ENCODE data around the gene ZDHHC12. TPM values are rescaled to one million over a fixed set of nuclear protein-coding genes. Genes with fewer than 3 reads are reported as not detected.
A peak's percentile ranks its signal among the peaks of the same experiment; 100 is the strongest.

Gene ZDHHC12, protein sequence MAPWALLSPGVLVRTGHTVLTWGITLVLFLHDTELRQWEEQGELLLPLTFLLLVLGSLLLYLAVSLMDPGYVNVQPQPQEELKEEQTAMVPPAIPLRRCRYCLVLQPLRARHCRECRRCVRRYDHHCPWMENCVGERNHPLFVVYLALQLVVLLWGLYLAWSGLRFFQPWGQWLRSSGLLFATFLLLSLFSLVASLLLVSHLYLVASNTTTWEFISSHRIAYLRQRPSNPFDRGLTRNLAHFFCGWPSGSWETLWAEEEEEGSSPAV
- total RNA-seq, result 58.7 and 87.1 TPM in 2 replicates
- polyA plus RNA-seq, result 47.4 and 68.3 TPM in 2 replicates

GRCh38 chr9:128723866-128724743 lies at the start of gene ZDHHC12:
TSS of gene ZDHHC12 (minus strand) at chr9:128724127. CDS start at chr9:128724093, 34 bp downstream.
- TF ChIP-seq, protein P1, sequence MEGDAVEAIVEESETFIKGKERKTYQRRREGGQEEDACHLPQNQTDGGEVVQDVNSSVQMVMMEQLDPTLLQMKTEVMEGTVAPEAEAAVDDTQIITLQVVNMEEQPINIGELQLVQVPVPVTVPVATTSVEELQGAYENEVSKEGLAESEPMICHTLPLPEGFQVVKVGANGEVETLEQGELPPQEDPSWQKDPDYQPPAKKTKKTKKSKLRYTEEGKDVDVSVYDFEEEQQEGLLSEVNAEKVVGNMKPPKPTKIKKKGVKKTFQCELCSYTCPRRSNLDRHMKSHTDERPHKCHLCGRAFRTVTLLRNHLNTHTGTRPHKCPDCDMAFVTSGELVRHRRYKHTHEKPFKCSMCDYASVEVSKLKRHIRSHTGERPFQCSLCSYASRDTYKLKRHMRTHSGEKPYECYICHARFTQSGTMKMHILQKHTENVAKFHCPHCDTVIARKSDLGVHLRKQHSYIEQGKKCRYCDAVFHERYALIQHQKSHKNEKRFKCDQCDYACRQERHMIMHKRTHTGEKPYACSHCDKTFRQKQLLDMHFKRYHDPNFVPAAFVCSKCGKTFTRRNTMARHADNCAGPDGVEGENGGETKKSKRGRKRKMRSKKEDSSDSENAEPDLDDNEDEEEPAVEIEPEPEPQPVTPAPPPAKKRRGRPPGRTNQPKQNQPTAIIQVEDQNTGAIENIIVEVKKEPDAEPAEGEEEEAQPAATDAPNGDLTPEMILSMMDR (IDR thresholded peaks at IDR 0.05; ENCODE audit: low read depth, low read length), result no peak
- no peaks in the 10 kb centered on the region for H3K9me3 ChIP-seq (ENCODE audit: low read depth)
- no peaks in the 10 kb centered on the region for H3K27me3 ChIP-seq
- no peak within 1 kb of the TSS for H3K27ac ChIP-seq
- DNase-seq (ENCODE audit: low read depth in 1 of 2, low spot score in 1 of 2), result peak; percentile 95 to 99
- no peaks in the 10 kb centered on the region for H3K4me1 ChIP-seq (ENCODE audit: low read depth)
- no peaks in the 10 kb centered on the region for H3K36me3 ChIP-seq
- peak within 1 kb of the TSS; percentile 42 for H3K4me3 ChIP-seq

GRCh38 chr9:128773049-128773448 lies 49.1 kb upstream of the ZDHHC12 start:
- no peak for DNase-seq (ENCODE audit: low read depth in 1 of 2, low spot score in 1 of 2)
- H3K4me3 ChIP-seq, result no peak overlapping the region
- H3K27me3 ChIP-seq, result no peaks in the 10 kb centered on the region
- no peaks in the 10 kb centered on the region for H3K36me3 ChIP-seq
- H3K9me3 ChIP-seq (ENCODE audit: low read depth), result no peaks in the 10 kb centered on the region
- H3K4me1 ChIP-seq (ENCODE audit: low read depth), result peaks cover 5% of the 10 kb centered on the region
- no peak overlapping the region for H3K27ac ChIP-seq
- TF ChIP-seq, protein P1 (IDR thresholded peaks at IDR 0.05; ENCODE audit: low read depth, low read length), result no peak

DNA sequence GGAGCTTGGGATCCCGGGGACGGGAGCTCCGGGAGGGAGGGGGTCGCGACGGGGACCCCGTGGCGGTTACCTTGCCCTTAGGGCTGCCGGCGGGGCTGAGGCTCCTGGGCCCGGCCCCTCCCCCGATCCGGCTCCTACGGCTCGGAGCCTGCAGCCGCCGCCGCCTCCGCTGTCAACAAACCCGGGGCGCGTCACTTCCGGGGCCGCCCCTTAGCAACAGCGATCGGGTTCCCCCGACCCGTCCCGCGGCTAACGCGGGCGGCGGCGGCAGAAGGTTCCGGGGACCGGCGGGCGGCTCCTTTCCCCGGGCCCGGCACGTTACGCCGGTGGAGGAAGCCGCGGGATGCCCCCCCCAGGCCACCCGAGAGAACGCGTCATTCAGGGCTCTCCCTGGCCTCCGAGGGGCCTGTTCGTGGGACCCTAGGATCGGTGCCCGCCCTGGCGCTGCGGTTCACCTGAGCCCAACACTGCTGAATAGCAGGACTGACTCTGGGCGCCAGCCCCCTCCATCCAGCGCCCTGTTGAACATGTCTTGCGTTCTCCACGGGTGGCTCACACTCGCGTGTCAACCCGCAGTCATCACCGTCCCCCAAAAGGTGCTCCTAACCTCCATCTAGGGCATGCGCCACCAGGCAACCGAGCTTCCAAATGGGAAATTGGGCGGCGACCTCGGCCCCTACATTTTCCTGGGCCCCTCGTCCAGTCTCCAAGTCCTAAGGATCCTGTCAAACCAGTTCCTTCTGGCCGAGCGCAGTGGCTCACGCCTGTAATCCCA lies 48.0 kb upstream of the ZDHHC12 start, which contains the start of gene ZER1:
Gene ZER1, minus strand, starts transcription at position 183 of the 775 bp plus-strand sequence. CDS start 16,362 bp downstream, outside the sequence.
- H3K9me3 ChIP-seq (ENCODE audit: low read depth), result no peaks in the 10 kb centered on the region
- peak; percentile 95 to 96 for DNase-seq (ENCODE audit: low read depth in 1 of 2, low spot score in 1 of 2)
- H3K27ac ChIP-seq, result peak within 1 kb of the TSS; percentile 96
- TF ChIP-seq, protein P1 (IDR thresholded peaks at IDR 0.05; ENCODE audit: low read depth, low read length), result no peak
- H3K4me3 ChIP-seq, result peak within 1 kb of the TSS; percentile 97
- no peaks in the 10 kb centered on the region for H3K27me3 ChIP-seq
- H3K36me3 ChIP-seq, result no peaks in the 10 kb centered on the region
- peaks cover 5% of the 10 kb centered on the region for H3K4me1 ChIP-seq (ENCODE audit: low read depth)

DNA sequence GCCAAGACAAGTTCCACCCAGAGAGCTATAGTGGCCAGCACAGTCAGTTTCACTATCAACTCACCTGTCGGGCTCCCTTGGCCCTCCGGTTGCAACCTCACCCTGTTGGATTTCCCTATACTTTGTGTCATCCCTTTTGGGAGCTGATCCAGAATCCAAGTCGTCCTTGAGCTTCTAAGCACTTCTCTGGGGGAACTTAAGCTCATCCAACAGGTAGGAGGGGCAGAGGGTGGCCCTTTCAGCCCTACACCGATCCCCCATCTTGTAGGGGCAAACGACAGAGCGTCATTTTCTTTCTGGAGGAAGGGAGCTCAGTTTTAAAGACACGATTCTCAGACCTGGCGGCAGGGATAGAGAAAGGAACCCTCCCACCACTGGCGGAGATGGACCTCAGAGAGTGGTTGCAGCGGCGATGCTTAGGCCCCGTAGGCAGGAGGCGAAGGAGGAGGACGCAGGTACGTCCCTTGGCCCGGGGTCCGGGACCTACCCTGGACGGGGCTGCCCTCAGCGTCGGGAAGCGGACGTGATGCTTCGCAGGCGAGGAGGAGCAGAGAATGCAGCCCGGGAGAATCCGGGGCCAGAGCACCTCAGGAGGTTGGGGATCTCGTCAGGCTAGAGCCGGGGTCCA lies 47.3 kb upstream of the ZDHHC12 start:
- Histone ChIP-seq H3K4me1 (ENCODE audit: low read depth) (peaks cover 5% of the 10 kb centered on the region), H3K9me3 (ENCODE audit: low read depth) (no peaks in the 10 kb centered on the region), H3K27me3 (no peaks in the 10 kb centered on the region), H3K4me3 (peak overlapping the region; percentile 97), H3K27ac (peak overlapping the region; percentile 96), H3K36me3 (no peaks in the 10 kb centered on the region)
- DNase-seq (ENCODE audit: low read depth in 1 of 2, low spot score in 1 of 2), result peak; percentile 33 to 61
- TF ChIP-seq, protein P1 (IDR thresholded peaks at IDR 0.05; ENCODE audit: low read depth, low read length), result no peak

Data from cardiac muscle cell (in vitro differentiated cells and primary cell).